Transverse colon (tissue), 4 donors: ENCODE data around the gene FAM180A. TPM values are rescaled to one million over a fixed set of nuclear protein-coding genes. Genes with fewer than 3 reads are reported as not detected.

Experiments
- DNase-seq: peaks from one replicate; pipeline ENCODE4 v3.0.0-alpha.2; 2019
- H3K27ac ChIP-seq, 4 donors: fragments of 200-600 bp; sonication (generic); 2 replicates each; pipeline ENCODE4 v1.5.1; 2016 to 2018; ENCODE audit warnings: inconsistent platforms in 4 of 4
- H3K27me3 ChIP-seq: fragments of 200-600 bp; sonication (generic); 2 replicates; pipeline ENCODE4 v1.5.1; 2017; ENCODE audit warnings: inconsistent platforms
- H3K36me3 ChIP-seq, 4 donors: fragments of 200-600 bp; sonication (generic); 2 replicates each; pipeline ENCODE4 v1.5.1; 2017 to 2019; ENCODE audit warnings: inconsistent platforms in 4 of 4
- H3K4me1 ChIP-seq, 4 donors: fragments of 200-600 bp; sonication (generic); 2 replicates each; pipeline ENCODE4 v1.5.1; 2017 to 2020; ENCODE audit warnings: inconsistent platforms in 4 of 4
- H3K4me3 ChIP-seq, 4 donors: fragments of 200-600 bp; sonication (generic); 1 replicate in 1 of 4; 2 replicates in 3 of 4; pipeline versions ENCODE4 v1.5.1 to v1.6.1; 2017 to 2019; ENCODE audit warnings: inconsistent platforms in 4 of 4
- H3K9me3 ChIP-seq, 2 donors: fragments of 200-600 bp; sonication (generic); 2 replicates each; pipeline ENCODE4 v1.5.1; 2017 to 2019; ENCODE audit warnings: inconsistent platforms in 2 of 2
- CTCF ChIP-seq, 5 experiments: fragments of 200-600 bp in 3 of 5; fragments of 450-650 bp in 2 of 5; sonication (generic) in 3 of 5; IDR thresholded peaks; 1 replicate in 2 of 5; 2 replicates in 3 of 5; pipeline ENCODE4 v1.5.1; 2016 to 2017; ENCODE audit warnings: antibody characterized with exemption in 5 of 5, inconsistent platforms in 3 of 5, mild to moderate bottlenecking in 2 of 5, moderate library complexity in 1 of 5
- EP300 ChIP-seq: sonication (generic); formaldehyde crosslinking; IDR thresholded peaks from one replicate; pipeline ENCODE4 v1.6.1; 2017; ENCODE audit warnings: antibody characterized with exemption, low read depth
- POLR2A ChIP-seq: fragments of 450-650 bp; IDR thresholded peaks from one replicate; pipeline ENCODE4 v1.6.1; 2016; ENCODE audit warnings: antibody characterized with exemption, mild to moderate bottlenecking, moderate library complexity
- POLR2AphosphoS5 ChIP-seq, 3 donors: sonication (generic); formaldehyde crosslinking; IDR thresholded peaks; one replicate each; pipeline ENCODE4 v1.6.1; 2016; ENCODE audit warnings: antibody characterized with exemption in 3 of 3
- WGBS, 2 donors: methylation state at CpG; one replicate each; pipeline ENCODE4 v1.1.5; 2018; ENCODE audit warnings: low coverage in 1 of 2; 5-methylcytosine and 5-hydroxymethylcytosine counted together
- in situ Hi-C, 4 donors: fragments of 200-750 bp; cut with MboI; loops; one replicate each; pipeline versions ENCODE4 v1.15.0 to v1.15.1; 2017; ENCODE audit warnings: low sequenced_read_pairs in 3 of 4, low pct_ligation_motif_present in 1 of 4, low pct_unique_long_range_greater_than_20kb in 1 of 4
- intact Hi-C: fragments of 100-400 bp; cut with DNase I; formaldehyde crosslinking; loops from one replicate; pipeline ENCODE4 v1.15.1; 2023; ENCODE audit warnings: low total_unique reads
- total RNA-seq, 4 donors: library from RNA; depleted of rRNA; stranded (reverse); fragments of >200 nt; gene quantifications; one replicate each; pipeline ENCODE4 v1.1.0, GENCODE V29; 2016

The FAM180A gene
- total RNA-seq, 4 donors from 2014 or later = 1.2 to 3.8 TPM; not detected in 2

GRCh38 chr7:135736586-135737305, 11.9 kb downstream of the FAM180A start:
- no peak for DNase-seq
- in situ Hi-C loops (no loop called here), intact Hi-C loops (no loop called here)
- Histone ChIP-seq H3K4me1 (no peaks in the 10 kb centered on the region), H3K36me3 (no peaks in the 10 kb centered on the region), H3K27ac (no peak overlapping the region), H3K27me3 (no peaks in the 10 kb centered on the region), H3K4me3 (no peak overlapping the region), H3K9me3 (no peaks in the 10 kb centered on the region)
- TF ChIP-seq EP300 (no peak), POLR2A (no peak), POLR2AphosphoS5 (IDR thresholded peaks at IDR 0.05) (no peak), CTCF (IDR thresholded peaks at IDR 0.05) (no peak)
- WGBS, 2 donors = 88% methylated on average over 6 of the region's 6 CpGs; no CpG with 5 or more reads in 1 of the 2 donors

GRCh38 chr7:135734343-135734689, 14.3 kb downstream of the FAM180A start:
- H3K4me3 ChIP-seq = no peak overlapping the region
- H3K27ac ChIP-seq = no peak overlapping the region
- no peaks in the 10 kb centered on the region for H3K36me3 ChIP-seq
- no peaks in the 10 kb centered on the region for H3K9me3 ChIP-seq
- no peaks in the 10 kb centered on the region for H3K4me1 ChIP-seq
- no peak for DNase-seq
- no peak for TF ChIP-seq EP300
- no peak for TF ChIP-seq POLR2A
- TF ChIP-seq CTCF (IDR thresholded peaks at IDR 0.05) = no peak
- no peak for TF ChIP-seq POLR2AphosphoS5 (IDR thresholded peaks at IDR 0.05)
- 87% methylated on average over 1 of the region's 1 CpG; no CpG with 5 or more reads in 1 of the 2 donors for WGBS, 2 donors
- in situ Hi-C loops = no loop called here
- intact Hi-C loops = no loop called here
- no peaks in the 10 kb centered on the region for H3K27me3 ChIP-seq

- 94% methylated on average over 21 of the region's 21 CpGs; no CpG with 5 or more reads in 1 of the 2 donors for WGBS, 2 donors
- in situ Hi-C loops = no loop called here
- DNase-seq = no peak
- no peak overlapping the region for H3K4me3 ChIP-seq
- no peaks in the 10 kb centered on the region for H3K4me1 ChIP-seq
- no peak overlapping the region for H3K27ac ChIP-seq
- TF ChIP-seq POLR2A (no peak), CTCF (IDR thresholded peaks at IDR 0.05) (no peak), EP300 (no peak), POLR2AphosphoS5 (IDR thresholded peaks at IDR 0.05) (no peak)
- no peaks in the 10 kb centered on the region for H3K27me3 ChIP-seq
- H3K9me3 ChIP-seq = no peaks in the 10 kb centered on the region
- H3K36me3 ChIP-seq = no peaks in the 10 kb centered on the region
- intact Hi-C loops = no loop called here
These were observed 14.8 kb downstream of the FAM180A start for GRCh38 chr7:135733603-135734342.

DNA sequence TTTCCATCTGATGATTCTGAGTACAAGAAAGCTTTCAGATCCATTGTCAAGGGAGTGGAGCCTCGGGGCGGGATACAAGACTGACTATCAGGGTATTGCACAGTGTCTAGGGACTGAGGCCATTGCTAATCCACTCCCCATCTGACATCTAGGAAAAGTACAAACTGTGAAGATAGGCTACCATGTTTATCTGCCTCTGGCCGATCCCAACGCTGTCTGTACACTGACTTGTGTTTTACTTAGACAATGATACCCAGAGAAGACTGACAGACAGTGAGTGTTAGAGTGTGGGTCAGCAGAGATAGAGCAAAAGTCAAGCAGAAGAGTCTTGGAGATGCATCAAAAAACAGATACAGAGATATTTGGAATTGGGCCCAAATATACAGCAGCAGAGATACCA, 17.5 kb downstream of the FAM180A start:
- no peaks in the 10 kb centered on the region for H3K36me3 ChIP-seq
- intact Hi-C loops (no loop called here), in situ Hi-C loops (no loop called here)
- no peak for TF ChIP-seq POLR2A
- no peak for TF ChIP-seq EP300
- 88 to 100% methylated on average over 2 to 4 of the region's 4 CpGs for WGBS, 2 donors
- H3K4me1 ChIP-seq = no peaks in the 10 kb centered on the region
- no peak overlapping the region for H3K4me3 ChIP-seq
- H3K27ac ChIP-seq = no peak overlapping the region
- H3K9me3 ChIP-seq = no peaks in the 10 kb centered on the region
- no peak for DNase-seq
- no peaks in the 10 kb centered on the region for H3K27me3 ChIP-seq
